ENCODE results near the gene DNAH1. TPM values are rescaled to one million over a fixed set of nuclear protein-coding genes. Genes with fewer than 3 reads are reported as not detected.

DNAH1 gene
- total and polyA plus RNA-seq, 2 of the 13 experiments (the other 11 are each of a cell fraction or from before 2014, with no cell fraction given): 0.64 to 3.5 TPM

- 11% methylated on average over 1 of the region's 1 CpG for WGBS (ENCODE audit: low lambda C conversion rate)
- no peaks in the 10 kb centered on the region for H3K36me3 ChIP-seq (replicated peaks in 1 of 2; ENCODE audit: control insufficient read depth in 1 of 2, insufficient read depth in 2 of 2, low read length in 2 of 2)
- in situ Hi-C loops (cut with HindIII; ENCODE audit: extremely low pct_ligation_motif_present, low pct_unique_long_range_greater_than_20kb) (no loop called here), intact Hi-C loops (cut with micrococcal nuclease; ENCODE audit: unreplicated experiment) (no loop called here)
- H3K9ac ChIP-seq (ENCODE audit: insufficient read depth, low read depth, low read length): no peak overlapping the region
- H2AFZ ChIP-seq (ENCODE audit: low read length): no peak overlapping the region
- peak overlapping the region; percentile 56 for H3K27ac ChIP-seq (ENCODE audit: extremely low read length, insufficient read depth, low read length)
- peaks cover 61% of the 10 kb centered on the region for H3K4me1 ChIP-seq (ENCODE audit: insufficient read depth, low read length)
- FAIRE-seq: no peak
- no peaks in the 10 kb centered on the region for H3K79me2 ChIP-seq (ENCODE audit: insufficient read depth, low read length)
- no peak for DNase-seq (ENCODE audit: low spot score)
- ChIA-PET CTCF (ENCODE audit: low intra/inter-chr PET ratio, low total read pairs) (interaction anchor here (1.2 kb wide), 1 partner anchor 31 kb away, joined by 3 read pairs; no protein-coding TSS in a partner anchor), POLR2A (interaction anchor here (1.1 to 3.3 kb wide), 6 partner anchors 10 to 140 kb away, joined by 3 to 26 read pairs (median 11); partner anchors contain the start of gene WDR82)
- no peaks in the 10 kb centered on the region for H3K9me3 ChIP-seq (ENCODE audit: low read length)
- no peak overlapping the region for H3K4me3 ChIP-seq (replicated peaks in 1 of 3; ENCODE audit: insufficient read depth in 1 of 3, low read depth in 2 of 3, low read length in 3 of 3)
- peak overlapping the region; percentile 49 for H3K4me2 ChIP-seq (ENCODE audit: low read depth, low read length)
- H4K20me1 ChIP-seq (ENCODE audit: insufficient read depth, low read length): no peaks in the 10 kb centered on the region; the same call in 1 of the 2 replicates
- peak; percentile 21 for ATAC-seq
- TF ChIP-seq ZNF614 (CRISPR knock-in tag; IDR thresholded peaks at IDR 0.05; ENCODE audit: borderline replicate concordance) (no peak), ZNF142 (CRISPR knock-in tag; IDR thresholded peaks at IDR 0.05) (no peak)
- BruUV-seq (replicated peaks): no TSS peak
- no peaks in the 10 kb centered on the region for H3K27me3 ChIP-seq (ENCODE audit: control insufficient read depth in 1 of 2, insufficient read depth in 2 of 2, low read length in 2 of 2)
These were observed 7.8 kb upstream of the DNAH1 start for GRCh38 chr3:52308308-52308707.
